Jurkat, Clone E6-1 (cell line): Measurements from ENCODE around the gene TTLL6.

Source experiments
- DNase-seq: peaks from one replicate; pipeline ENCODE4 v3.0.0-alpha.2; 2011; ENCODE audit warnings: low read depth, low spot score
- H3K4me3 ChIP-seq: 2 replicates; pipeline ENCODE4 v1.5.1; 2011; ENCODE audit warnings: mild to moderate bottlenecking, low read length, control low read depth, moderate library complexity

The TTLL6 gene

GRCh38 chr17:48747445-48748363 lies 69.3 kb downstream of the TTLL6 start:
- H3K4me3 ChIP-seq: no peak overlapping the region
- DNase-seq: no peak

- DNase-seq: no peak
- H3K4me3 ChIP-seq: no peak overlapping the region
Observed at GRCh38 chr17:48746916-48747444, 70.0 kb downstream of the TTLL6 start.

GRCh38 chr17:48745381-48746275 lies 71.4 kb downstream of the TTLL6 start:
- no peak for DNase-seq
- no peak overlapping the region for H3K4me3 ChIP-seq

- DNase-seq: no peak
- no peak overlapping the region for H3K4me3 ChIP-seq
Observed at GRCh38 chr17:48740537-48740936, 76.5 kb downstream of the TTLL6 start.

GRCh38 chr17:48738803-48739526 lies 78.1 kb downstream of the TTLL6 start:
- DNase-seq: no peak
- H3K4me3 ChIP-seq: peak overlapping the region; percentile 16; the same call in 1 of the 2 replicates

GRCh38 chr17:48738424-48738802 lies 78.6 kb downstream of the TTLL6 start:
- no peak overlapping the region for H3K4me3 ChIP-seq
- no peak for DNase-seq

- no peak for DNase-seq
- H3K4me3 ChIP-seq: no peak overlapping the region
Observed at GRCh38 chr17:48737330-48738043, 79.5 kb downstream of the TTLL6 start.

GRCh38 chr17:48735062-48735351 lies 82.0 kb downstream of the TTLL6 start:
- no peak overlapping the region for H3K4me3 ChIP-seq
- no peak for DNase-seq

GRCh38 chr17:48734333-48735061 lies 82.5 kb downstream of the TTLL6 start:
- no peak for DNase-seq
- H3K4me3 ChIP-seq: no peak overlapping the region

- H3K4me3 ChIP-seq: no peak overlapping the region
- no peak for DNase-seq
Observed at GRCh38 chr17:48733632-48734328, 83.2 kb downstream of the TTLL6 start.

GRCh38 chr17:48732688-48733629 lies 84.1 kb downstream of the TTLL6 start:
- no peak for DNase-seq
- H3K4me3 ChIP-seq: no peak overlapping the region

- no peak overlapping the region for H3K4me3 ChIP-seq
- no peak for DNase-seq
Observed at GRCh38 chr17:48731355-48731754, 85.7 kb downstream of the TTLL6 start.

- H3K4me3 ChIP-seq: no peak overlapping the region
- no peak for DNase-seq
Observed at GRCh38 chr17:48730240-48730550, 86.8 kb downstream of the TTLL6 start.

- peak overlapping the region; percentile 56; the same call in 1 of the 2 replicates for H3K4me3 ChIP-seq
- DNase-seq: no peak
Observed at GRCh38 chr17:48729335-48730239, 87.4 kb downstream of the TTLL6 start.
